Immature natural killer cell (primary cell): ENCODE data around the gene ZNF630. TPM values are rescaled to one million over a fixed set of nuclear protein-coding genes. Genes with fewer than 3 reads are reported as not detected.
A peak's percentile ranks its signal among the peaks of the same experiment; 100 is the strongest.
"Not testable (repeated sequence)": the region's sequence is repeated elsewhere in the genome, so short reads cannot be mapped to it uniquely, and the experiment has no call there.

Experiments
- DNase-seq, 3 donors: peaks; one replicate each; pipeline ENCODE4 v3.0.0; 2022; ENCODE audit warnings: mixed read lengths in 1 of 3
- H3K27ac Mint-ChIP-seq, 6 donors: one replicate each; pipeline ENCODE4 v1.8.0; 2020; ENCODE audit warnings: mixed read lengths in 6 of 6, mild to moderate bottlenecking in 5 of 6, inconsistent platforms in 4 of 6, moderate library complexity in 3 of 6
- H3K27me3 Mint-ChIP-seq, 3 donors: one replicate each; pipeline ENCODE4 v1.8.0; 2020 to 2021; ENCODE audit warnings: low read depth in 3 of 3, mild to moderate bottlenecking in 3 of 3, mixed read lengths in 3 of 3, moderate library complexity in 3 of 3, inconsistent platforms in 1 of 3
- H3K36me3 Mint-ChIP-seq, 3 donors: one replicate each; pipeline ENCODE4 v1.8.0; 2020; ENCODE audit warnings: mixed read lengths in 3 of 3, inconsistent platforms in 2 of 3, mild to moderate bottlenecking in 2 of 3
- H3K4me1 Mint-ChIP-seq, 2 donors: one replicate each; pipeline ENCODE4 v1.8.0; 2020; ENCODE audit warnings: inconsistent platforms in 2 of 2, mild to moderate bottlenecking in 2 of 2, mixed read lengths in 2 of 2, moderate library complexity in 1 of 2
- H3K4me3 Mint-ChIP-seq, 5 donors: one replicate each; pipeline ENCODE4 v1.8.0; 2020; ENCODE audit warnings: mild to moderate bottlenecking in 5 of 5, mixed read lengths in 5 of 5, inconsistent platforms in 3 of 5, moderate library complexity in 3 of 5
- H3K9me3 Mint-ChIP-seq, 6 donors: one replicate each; pipeline ENCODE4 v1.8.0; 2020; ENCODE audit warnings: mild to moderate bottlenecking in 6 of 6, mixed read lengths in 6 of 6, inconsistent platforms in 4 of 6, moderate library complexity in 3 of 6
- polyA plus RNA-seq, 3 donors: library from polyadenylated mRNA; unstranded; fragments of 300-500 nt; fragmentation: Illumina TruSeq; gene quantifications; one replicate each; pipeline ENCODE4 v1.2.3, GENCODE V29; 2021

ZNF630 gene
- polyA plus RNA-seq = 1 to 10 TPM; 1.1 to 2.2 (median 2.0) TPM

GRCh38 chrX:48071064-48071985, at the start of gene ZNF630:
ZNF630 (minus strand) TSS chrX:48071640; CDS start chrX:48066886, 4,754 bp downstream.
- peak within 1 kb of the TSS; percentile 75 to 90 (median 86) for H3K27ac Mint-ChIP-seq
- H3K9me3 Mint-ChIP-seq = peaks cover 0 to 3% (median 0%) of the 10 kb centered on the region in 6 donors
- DNase-seq = peak; percentile 47 to 59 (median 53)
- H3K36me3 Mint-ChIP-seq = no peaks in the 10 kb centered on the region
- H3K27me3 Mint-ChIP-seq = peaks cover 2 to 6% (median 4%) of the 10 kb centered on the region in 3 donors
- peaks cover 7 to 17% of the 10 kb centered on the region in 2 donors for H3K4me1 Mint-ChIP-seq
- peak within 1 kb of the TSS; percentile 87 to 94 (median 89) for H3K4me3 Mint-ChIP-seq

GRCh38 chrX:48107717-48108116, 36.3 kb upstream of the ZNF630 start:
- H3K9me3 Mint-ChIP-seq = no peaks in the 10 kb centered on the region
- H3K27ac Mint-ChIP-seq = no peak overlapping the region
- no peaks in the 10 kb centered on the region for H3K4me1 Mint-ChIP-seq
- no peak overlapping the region for H3K4me3 Mint-ChIP-seq
- no peak for DNase-seq
- peaks cover 0 to 4% (median 2%) of the 10 kb centered on the region in 3 donors for H3K27me3 Mint-ChIP-seq
- no peaks in the 10 kb centered on the region for H3K36me3 Mint-ChIP-seq

GRCh38 chrX:48102874-48103374, 31.5 kb upstream of the ZNF630 start:
- Mint-ChIP-seq H3K36me3 (no peaks in the 10 kb centered on the region), H3K27me3 (peaks cover 2 to 5% (median 2%) of the 10 kb centered on the region in 3 donors), H3K9me3 (no peaks in the 10 kb centered on the region), H3K27ac (peak overlapping the region in 1 of 6 donors; percentile 70), H3K4me1 (no peaks in the 10 kb centered on the region), H3K4me3 (no peak overlapping the region)
- no peak for DNase-seq

- no peak overlapping the region for H3K27ac Mint-ChIP-seq
- H3K36me3 Mint-ChIP-seq = no peaks in the 10 kb centered on the region
- no peaks in the 10 kb centered on the region for H3K4me1 Mint-ChIP-seq
- no peak for DNase-seq
- H3K27me3 Mint-ChIP-seq = peaks cover 2 to 7% (median 2%) of the 10 kb centered on the region in 3 donors
- H3K4me3 Mint-ChIP-seq = no peak overlapping the region
- H3K9me3 Mint-ChIP-seq = no peaks in the 10 kb centered on the region
Measured at GRCh38 chrX:48101443-48101842, 30.0 kb upstream of the ZNF630 start.

GRCh38 chrX:48092558-48092957, 21.1 kb upstream of the ZNF630 start:
- not testable (repeated sequence) for H3K27ac Mint-ChIP-seq, DNase-seq, H3K36me3 Mint-ChIP-seq

GRCh38 chrX:48090123-48090522, 18.7 kb upstream of the ZNF630 start:
- H3K4me1 Mint-ChIP-seq = no peaks in the 10 kb centered on the region
- no peak for DNase-seq
- no peak overlapping the region for H3K4me3 Mint-ChIP-seq
- H3K36me3 Mint-ChIP-seq = no peaks in the 10 kb centered on the region
- H3K27me3 Mint-ChIP-seq = peaks cover 2 to 7% (median 2%) of the 10 kb centered on the region in 3 donors
- H3K9me3 Mint-ChIP-seq = no peaks in the 10 kb centered on the region
- no peak overlapping the region for H3K27ac Mint-ChIP-seq

More at GRCh38 chrX:48092558-48092957, 21.1 kb upstream of the ZNF630 start:
- H3K27me3 Mint-ChIP-seq, H3K9me3 Mint-ChIP-seq, H3K4me1 Mint-ChIP-seq, H3K4me3 Mint-ChIP-seq: not testable (repeated sequence)

GRCh38 chrX:48086082-48086481, 14.6 kb upstream of the ZNF630 start:
- Mint-ChIP-seq H3K4me1 (no peaks in the 10 kb centered on the region), H3K9me3 (no peaks in the 10 kb centered on the region), H3K36me3 (no peaks in the 10 kb centered on the region), H3K4me3 (no peak overlapping the region), H3K27ac (no peak overlapping the region), H3K27me3 (peaks cover 1 to 7% (median 2%) of the 10 kb centered on the region in 3 donors)
- DNase-seq = no peak

- Mint-ChIP-seq H3K27me3 (peaks cover 0 to 2% (median 2%) of the 10 kb centered on the region in 3 donors), H3K36me3 (no peaks in the 10 kb centered on the region), H3K27ac (no peak overlapping the region), H3K4me1 (no peaks in the 10 kb centered on the region), H3K9me3 (no peaks in the 10 kb centered on the region), H3K4me3 (no peak overlapping the region)
- DNase-seq = no peak
Measured at GRCh38 chrX:48083706-48084105, 12.3 kb upstream of the ZNF630 start.

- Mint-ChIP-seq H3K4me3 (no peak overlapping the region), H3K27ac (no peak overlapping the region), H3K27me3 (peaks cover 0 to 5% (median 2%) of the 10 kb centered on the region in 3 donors), H3K9me3 (no peaks in the 10 kb centered on the region), H3K36me3 (no peaks in the 10 kb centered on the region), H3K4me1 (no peaks in the 10 kb centered on the region)
- peak; percentile 6 to 28 (median 9) for DNase-seq
Measured at GRCh38 chrX:48083212-48083611, 11.8 kb upstream of the ZNF630 start.

GRCh38 chrX:48076343-48076742, 4.9 kb upstream of the ZNF630 start:
- peaks cover 0 to 1% (median 0%) of the 10 kb centered on the region in 6 donors for H3K9me3 Mint-ChIP-seq
- peaks cover 0 to 8% of the 10 kb centered on the region in 2 donors for H3K4me1 Mint-ChIP-seq
- no peak overlapping the region for H3K4me3 Mint-ChIP-seq
- H3K27ac Mint-ChIP-seq = no peak overlapping the region
- DNase-seq = no peak
- no peaks in the 10 kb centered on the region for H3K36me3 Mint-ChIP-seq
- H3K27me3 Mint-ChIP-seq = peaks cover 0 to 6% (median 4%) of the 10 kb centered on the region in 3 donors

- peak overlapping the region; percentile 75 to 90 (median 86) for H3K27ac Mint-ChIP-seq
- peaks cover 0 to 3% (median 0%) of the 10 kb centered on the region in 6 donors for H3K9me3 Mint-ChIP-seq
- peak overlapping the region; percentile 87 to 94 (median 89) for H3K4me3 Mint-ChIP-seq
- DNase-seq = no peak
- H3K4me1 Mint-ChIP-seq = peaks cover 7 to 17% of the 10 kb centered on the region in 2 donors
- peaks cover 2 to 6% (median 4%) of the 10 kb centered on the region in 3 donors for H3K27me3 Mint-ChIP-seq
- no peaks in the 10 kb centered on the region for H3K36me3 Mint-ChIP-seq
Measured at GRCh38 chrX:48071986-48072605, 656 bp upstream of the ZNF630 start.

- H3K4me3 Mint-ChIP-seq = no peak overlapping the region
- H3K27me3 Mint-ChIP-seq = peaks cover 2 to 4% (median 2%) of the 10 kb centered on the region in 3 donors
Measured at GRCh38 chrX:48068096-48068887, 3.1 kb downstream of the ZNF630 start.

GRCh38 chrX:48064261-48064660, 7.2 kb downstream of the ZNF630 start:
- no peak overlapping the region for H3K4me3 Mint-ChIP-seq
- no peaks in the 10 kb centered on the region for H3K4me1 Mint-ChIP-seq
- H3K27ac Mint-ChIP-seq = no peak overlapping the region
- no peak for DNase-seq
- H3K36me3 Mint-ChIP-seq = peaks cover 22 to 33% (median 29%) of the 10 kb centered on the region in 3 donors
- peaks cover 0 to 5% (median 0%) of the 10 kb centered on the region in 3 donors for H3K27me3 Mint-ChIP-seq
- H3K9me3 Mint-ChIP-seq = peaks cover 5 to 13% (median 6%) of the 10 kb centered on the region in 6 donors

More at GRCh38 chrX:48068096-48068887, 3.1 kb downstream of the ZNF630 start:
- Mint-ChIP-seq H3K4me1 (peaks cover 7 to 17% of the 10 kb centered on the region in 2 donors), H3K9me3 (peaks cover 0 to 3% (median 0%) of the 10 kb centered on the region in 6 donors), H3K36me3 (peaks cover 0 to 3% (median 0%) of the 10 kb centered on the region in 3 donors), H3K27ac (no peak overlapping the region)
- no peak for DNase-seq
